ENCODE measurements around the gene DMKN.

DNA sequence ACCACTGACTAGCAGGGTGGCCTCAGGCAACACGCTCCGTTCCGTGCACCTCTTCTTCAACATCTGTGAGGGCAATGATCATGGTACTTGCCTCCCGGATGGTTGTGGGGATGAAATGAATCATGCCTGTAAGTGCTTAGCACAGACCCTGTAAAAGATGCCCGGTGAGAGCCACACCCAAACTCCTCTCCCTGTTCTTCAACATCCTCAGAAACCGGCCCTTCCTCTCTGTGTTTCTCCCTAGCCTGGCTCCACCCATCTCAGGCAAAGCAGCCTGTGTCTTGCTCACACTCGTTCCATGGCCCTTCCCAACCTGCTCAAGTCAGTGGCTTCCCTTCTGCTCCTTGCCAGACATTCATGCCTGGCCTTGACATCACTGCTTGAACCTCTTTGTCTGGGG is 5.8 kb upstream of the DMKN start:
- TF ChIP-seq CTCF (IDR thresholded peaks at IDR 0.05 in 8 of 11, conservative IDR thresholded peaks at IDR 0.05 in 3 of 11): no peak
- no peak for TF ChIP-seq POLR2A (IDR thresholded peaks at IDR 0.05)
- no peak for TF ChIP-seq POLR2AphosphoS5 (IDR thresholded peaks at IDR 0.05)

All from spleen (tissue), 7 donors.